Eye (tissue), 1 donor: ENCODE data around the gene IGF1R.
A peak's percentile ranks its signal among the peaks of the same experiment; 100 is the strongest.

Experiments
- DNase-seq: peaks from one replicate; pipeline ENCODE4 v3.0.0-alpha.2; 2015

IGF1R gene

DNA sequence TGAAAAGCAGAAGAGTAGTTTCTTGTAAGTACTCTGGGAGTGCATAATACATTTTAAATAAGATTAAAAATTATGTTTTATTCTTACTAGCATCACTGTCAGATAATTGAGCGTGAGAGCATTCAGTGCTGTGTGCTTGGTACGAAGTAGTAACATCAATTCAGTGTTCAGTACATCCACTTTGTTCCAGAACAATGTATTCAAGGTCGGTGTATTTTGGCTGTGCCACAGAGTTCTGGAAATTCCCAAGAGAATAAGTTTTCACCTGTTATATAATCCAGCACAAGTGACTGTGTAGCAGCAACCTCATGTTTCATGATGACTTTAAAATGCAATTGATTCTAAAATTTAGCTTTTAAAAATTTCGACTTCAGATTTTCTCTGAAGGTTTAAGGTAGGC lies 130.6 kb downstream of the IGF1R start:
- DNase-seq = no peak

DNA sequence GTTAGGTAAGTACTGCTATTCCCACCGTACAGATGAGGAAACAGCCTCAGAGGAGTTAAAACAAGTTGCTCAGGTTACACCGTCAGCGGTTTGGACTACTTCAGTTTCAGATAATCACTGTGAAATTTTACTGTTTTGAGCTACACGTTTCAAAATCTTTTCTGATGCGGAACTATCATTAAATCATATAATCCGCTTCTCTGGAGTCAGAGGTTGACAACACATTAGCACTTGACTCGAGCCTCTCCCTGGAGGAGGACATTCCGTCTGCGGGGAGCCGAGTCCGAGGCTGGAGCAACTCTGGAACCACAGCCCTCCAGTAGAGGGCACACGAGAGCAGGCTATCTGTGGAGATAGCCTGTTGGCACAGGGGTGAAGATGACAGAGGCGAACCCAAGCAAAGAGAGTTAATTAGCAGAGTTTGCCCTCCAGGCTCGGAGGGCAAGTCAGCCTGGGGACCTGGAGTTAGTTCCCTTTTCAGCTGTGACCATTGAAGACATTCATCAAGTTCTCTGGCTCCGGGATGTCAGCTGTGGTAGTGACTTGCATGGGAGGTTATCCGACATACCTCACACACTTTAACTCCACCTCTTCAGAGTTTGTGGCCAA lies 131.2 kb downstream of the IGF1R start:
- peak; percentile 90 for DNase-seq

DNA sequence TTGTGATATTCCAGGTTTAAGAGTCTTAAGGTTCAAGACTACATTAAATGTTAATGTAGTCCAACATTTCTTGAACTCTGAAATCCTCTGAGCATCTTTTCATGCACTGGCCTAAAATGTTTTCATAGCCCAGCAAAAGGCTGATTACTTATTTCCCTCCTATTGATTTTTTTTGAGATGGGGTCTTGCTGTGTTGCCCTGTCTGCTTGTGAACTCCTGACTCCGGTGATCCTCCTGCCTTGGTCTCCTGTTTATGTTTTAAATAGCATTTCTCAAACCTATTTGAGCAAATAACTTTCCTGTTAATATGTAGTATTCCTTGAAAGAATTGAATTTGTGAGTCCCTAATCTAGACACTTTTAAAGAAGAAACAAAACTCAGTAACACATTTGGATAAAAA lies 133.5 kb downstream of the IGF1R start:
- DNase-seq = no peak

DNA sequence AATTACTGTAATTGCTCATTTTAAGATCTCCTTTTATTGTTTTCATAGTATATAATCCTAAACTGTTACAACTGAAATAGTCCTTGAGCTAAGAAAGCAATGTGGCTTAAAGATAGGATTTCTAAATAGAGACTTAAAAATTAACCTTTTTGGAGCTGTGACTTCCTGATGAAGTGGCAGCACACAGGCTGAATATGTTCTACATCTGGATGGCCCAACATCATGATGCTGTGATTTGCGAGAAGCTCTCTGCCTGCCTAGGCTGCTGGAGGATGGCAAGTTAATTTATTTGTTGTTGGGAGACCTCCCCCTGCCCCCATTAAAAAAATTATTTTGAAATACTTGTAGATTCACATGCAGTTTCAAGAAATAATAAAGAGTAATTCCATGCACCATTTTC lies 134.5 kb downstream of the IGF1R start:
- DNase-seq = no peak

DNA sequence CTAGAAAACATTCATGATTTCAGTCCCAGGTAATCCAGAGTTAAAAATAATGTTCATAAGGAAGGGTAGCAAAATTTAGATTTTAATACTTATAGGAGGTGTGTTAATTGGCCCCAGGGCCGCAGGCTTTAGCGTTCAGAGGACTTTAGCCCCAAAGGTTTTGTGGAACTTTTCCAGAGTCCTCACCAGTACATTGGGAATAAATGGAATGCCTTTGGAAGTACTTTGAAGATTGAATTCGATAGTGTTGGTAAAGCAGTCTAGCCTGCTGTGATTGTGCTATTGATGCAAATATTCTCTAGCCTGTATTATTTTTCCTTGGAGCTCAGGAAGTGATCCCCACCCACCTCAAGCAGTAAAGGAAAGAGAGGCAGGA lies 137.1 kb downstream of the IGF1R start:
- DNase-seq = peak; percentile 43

DNA sequence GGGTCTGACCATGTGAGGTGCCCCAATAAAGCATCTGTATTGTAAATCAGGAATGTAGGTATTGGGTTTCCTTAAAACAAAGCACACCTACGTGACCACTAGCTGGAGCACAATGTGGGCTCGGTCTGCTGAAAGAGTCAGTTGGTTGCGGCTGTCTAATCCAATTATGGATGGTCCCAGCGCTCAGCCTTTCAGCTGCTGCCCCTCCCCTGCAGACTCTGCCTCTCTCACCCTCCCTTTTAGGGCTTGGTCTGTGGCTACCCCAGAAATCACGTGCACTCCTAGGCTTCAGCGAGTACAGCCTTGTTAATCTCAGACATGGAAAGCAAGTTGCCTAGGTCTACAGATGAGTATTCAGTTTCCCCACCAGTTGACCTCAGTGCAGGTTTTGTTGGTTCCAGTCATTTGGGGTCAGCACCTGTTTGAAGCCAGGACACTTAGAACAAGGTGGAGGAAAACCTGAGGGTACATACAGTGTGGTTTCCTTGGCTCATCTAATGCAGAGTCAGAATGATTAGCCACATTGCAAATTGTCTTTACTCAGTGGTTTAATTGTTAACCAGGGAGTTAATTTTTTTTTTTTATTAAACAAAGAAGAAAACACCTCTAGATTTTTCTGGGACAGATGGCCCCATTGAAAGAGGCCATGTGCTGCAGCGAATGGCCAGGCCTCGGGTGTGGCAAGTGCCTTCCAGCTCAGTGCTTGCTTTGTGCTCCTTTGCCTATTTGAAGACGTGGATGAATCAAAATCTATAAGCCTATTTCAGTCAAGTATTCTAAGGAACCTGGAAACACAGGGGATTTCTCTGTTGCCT lies 137.7 kb downstream of the IGF1R start:
- DNase-seq = peak; percentile 96

DNA sequence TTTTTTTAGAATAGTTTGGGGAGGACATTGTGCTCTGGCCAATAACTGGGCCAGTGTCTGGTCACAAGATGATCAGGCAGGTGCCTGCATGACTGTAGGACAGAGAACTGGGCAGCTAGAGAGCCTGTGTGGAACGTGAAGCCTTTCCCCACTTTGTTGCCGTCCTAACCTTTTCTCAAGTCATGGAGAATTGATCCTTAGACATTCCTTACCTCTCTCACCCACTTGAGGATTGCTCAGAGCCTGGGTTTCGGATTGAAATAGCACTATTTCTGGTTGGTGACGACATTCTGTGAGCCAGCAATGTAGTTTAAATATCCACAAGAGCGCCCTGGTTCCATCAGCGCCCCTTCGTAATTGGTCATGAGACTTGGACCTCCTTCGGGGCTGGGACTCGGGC lies 138.4 kb downstream of the IGF1R start:
- DNase-seq = no peak

DNA sequence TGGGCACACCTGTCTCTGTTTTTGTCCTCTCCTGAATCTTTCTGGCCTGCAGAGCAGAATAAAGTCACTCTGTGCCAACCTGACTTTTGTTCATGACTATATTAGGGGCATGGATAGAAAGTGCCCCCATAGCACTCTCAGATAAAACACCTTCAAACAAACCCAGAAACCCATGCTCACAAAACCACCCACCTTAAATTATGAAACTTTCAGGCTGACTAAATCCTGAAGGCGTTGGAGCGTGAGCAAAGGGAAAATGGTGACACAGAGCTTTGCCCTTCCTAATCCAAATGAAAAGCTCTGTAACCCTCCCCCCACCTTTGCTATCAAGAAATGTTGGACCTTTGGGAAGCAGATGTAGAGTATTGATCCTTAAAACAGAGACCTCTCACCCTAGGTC lies 138.9 kb downstream of the IGF1R start:
- peak; percentile 50 for DNase-seq

DNA sequence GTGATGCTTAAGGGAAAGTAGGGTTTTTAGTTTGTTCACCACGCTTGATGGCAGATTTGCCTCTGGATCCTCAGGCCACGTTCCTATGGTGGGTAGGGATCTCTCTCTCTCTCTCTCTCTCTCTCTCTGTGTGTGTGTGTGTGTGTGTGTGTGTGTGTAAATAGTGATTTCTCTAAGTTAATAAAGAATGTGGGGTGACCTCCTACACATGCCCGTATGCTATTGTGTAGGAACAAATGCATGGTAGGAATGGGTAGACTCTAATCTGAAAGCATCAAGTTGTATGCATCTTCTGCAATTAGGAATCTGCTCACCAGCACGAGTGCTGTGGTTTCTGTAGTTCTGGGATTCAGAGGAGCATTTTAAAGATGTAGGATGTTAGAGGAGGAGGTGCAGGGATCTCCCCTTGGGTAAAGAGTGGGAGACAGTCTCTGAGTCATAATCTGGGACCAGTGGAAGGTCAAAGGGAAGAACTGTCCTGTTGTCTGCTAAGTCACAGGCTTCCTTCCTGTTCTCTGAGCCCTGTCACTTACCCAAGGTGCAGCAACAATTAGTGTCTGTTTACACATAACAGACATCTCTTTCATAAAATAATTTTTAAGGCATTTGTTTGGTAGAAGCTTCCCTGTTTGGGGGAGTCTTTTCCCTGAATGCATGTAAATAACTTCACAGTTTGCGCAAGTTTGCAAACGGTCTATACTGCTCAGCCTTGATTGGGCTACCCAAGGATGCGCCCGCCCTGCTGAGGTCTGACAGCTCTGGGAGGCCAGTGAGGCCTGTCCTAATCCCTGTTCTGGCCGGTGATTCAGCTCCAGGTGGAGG lies 139.8 kb downstream of the IGF1R start:
- DNase-seq = no peak

DNA sequence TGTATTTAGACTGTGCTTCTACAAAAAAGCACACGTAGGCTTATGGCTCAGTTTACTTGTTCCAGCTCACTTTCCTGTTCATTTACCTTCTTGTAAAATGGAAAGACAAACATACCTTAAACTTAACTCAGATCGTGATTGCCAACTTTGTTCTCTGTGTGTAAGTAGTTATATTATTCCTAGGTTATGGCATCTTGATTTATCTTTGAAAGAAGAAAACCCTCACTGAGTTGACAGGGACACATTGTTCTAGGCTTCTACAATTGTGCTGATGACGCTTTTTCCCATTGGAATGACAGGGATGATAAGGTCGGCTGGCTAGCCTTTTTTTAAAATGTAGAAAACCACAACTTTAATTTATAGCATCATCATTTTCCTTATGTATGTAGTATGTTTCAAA lies 140.7 kb downstream of the IGF1R start:
- DNase-seq = no peak

DNA sequence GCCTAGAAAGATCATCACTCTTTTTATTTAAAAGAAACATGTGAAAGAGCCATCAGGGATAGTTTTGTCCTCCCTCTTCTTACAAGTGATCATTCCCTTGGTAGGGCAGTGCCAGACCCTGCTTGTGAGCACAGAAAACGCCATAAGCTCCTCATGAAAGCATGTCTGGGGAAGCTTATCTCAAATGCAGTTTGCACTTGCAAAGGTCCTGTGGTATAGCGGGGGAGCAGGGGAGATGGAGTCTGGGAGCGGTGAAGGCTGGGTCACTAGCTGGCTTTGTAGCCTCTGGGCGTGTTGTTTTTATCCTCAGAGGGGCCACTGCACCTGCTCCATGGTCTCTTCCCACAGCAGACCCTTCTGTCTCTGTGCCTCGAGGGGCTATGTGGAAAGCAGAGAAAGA lies 141.9 kb downstream of the IGF1R start:
- DNase-seq = no peak

DNA sequence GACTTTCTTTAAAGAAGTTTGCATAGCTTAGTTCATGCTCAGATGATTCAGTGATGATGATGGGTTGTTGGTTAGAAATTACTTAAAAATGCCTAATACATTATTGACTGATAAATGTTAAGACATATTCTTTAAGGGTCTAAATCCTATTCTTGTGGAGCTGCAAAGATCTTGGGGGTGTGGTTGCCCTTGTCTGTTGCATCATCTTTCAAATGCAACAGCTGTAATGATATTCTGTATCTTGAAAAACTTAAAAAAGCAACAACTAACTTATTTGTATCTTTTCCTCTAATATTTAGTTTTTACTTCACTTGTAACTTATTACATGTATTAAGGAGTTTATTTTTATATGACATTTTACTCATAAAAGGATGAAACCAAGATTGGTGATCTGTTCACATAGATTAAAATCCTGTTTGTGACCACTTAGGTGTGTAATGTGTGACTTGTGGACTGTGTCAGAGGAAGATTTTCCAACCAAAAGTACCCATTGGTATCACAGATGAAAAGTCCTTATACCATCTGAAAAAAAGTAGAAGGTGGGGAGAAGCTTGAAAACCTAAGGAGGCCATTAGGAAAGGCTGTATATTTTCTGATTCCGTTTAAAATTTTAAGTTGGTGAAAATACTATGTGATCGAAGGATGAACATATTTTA lies 142.8 kb downstream of the IGF1R start:
- no peak for DNase-seq

DNA sequence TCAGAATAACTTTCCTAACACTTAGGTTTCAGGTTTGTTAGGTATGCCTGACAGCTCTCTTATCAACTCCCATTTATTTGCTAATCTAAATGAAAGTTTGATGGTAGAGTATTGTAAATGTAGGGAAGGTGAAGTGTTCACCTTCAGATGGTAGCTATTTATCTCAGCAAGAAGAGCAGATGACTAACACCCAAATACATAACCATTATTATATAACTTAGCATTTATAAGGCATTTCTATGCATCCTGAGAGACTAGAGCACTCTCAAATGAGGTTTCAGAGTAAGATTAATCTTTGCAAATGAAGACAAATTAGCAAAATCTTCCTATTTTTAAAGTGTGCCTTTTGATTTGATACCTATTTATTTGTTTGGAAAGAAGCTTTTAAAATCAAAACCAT lies 143.8 kb downstream of the IGF1R start:
- no peak for DNase-seq

DNA sequence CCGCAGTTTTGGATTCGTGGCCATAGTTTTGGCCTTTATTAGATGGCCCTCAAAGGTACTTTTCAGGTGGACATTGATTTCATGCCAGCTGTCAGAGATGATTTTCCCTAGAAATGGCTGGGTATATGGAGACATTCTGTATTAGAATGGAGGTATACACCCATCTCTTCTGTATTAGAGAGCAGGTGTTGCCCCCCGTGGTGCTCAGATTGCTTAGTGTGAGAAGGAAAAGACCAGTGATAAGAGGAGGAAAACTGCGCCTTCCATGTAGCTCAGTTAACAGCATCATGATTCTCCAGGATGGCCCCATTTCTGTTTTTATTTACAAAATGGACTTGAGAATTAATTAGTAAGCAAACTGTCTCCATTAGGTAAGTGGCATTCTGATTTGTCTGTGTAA lies 145.9 kb downstream of the IGF1R start:
- DNase-seq = no peak

DNA sequence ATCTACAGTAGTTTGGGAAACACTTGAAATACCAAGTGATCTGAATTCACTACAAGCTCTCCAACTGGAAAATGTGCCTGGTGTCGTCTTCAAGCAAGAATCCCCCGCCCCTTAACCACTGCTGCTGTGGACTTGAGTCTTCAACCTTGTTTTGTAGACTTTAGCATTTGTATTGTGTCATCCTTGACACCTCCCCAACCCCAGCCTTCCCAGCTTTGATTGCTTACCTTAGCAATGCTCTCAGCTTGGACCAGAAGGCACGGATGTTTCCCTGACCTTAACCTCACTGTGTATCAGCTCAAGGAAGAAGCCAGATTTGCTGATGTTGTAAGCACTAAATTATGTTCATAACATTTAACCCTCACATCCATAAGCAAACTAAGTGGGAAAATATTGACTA lies 146.4 kb downstream of the IGF1R start:
- no peak for DNase-seq

DNA sequence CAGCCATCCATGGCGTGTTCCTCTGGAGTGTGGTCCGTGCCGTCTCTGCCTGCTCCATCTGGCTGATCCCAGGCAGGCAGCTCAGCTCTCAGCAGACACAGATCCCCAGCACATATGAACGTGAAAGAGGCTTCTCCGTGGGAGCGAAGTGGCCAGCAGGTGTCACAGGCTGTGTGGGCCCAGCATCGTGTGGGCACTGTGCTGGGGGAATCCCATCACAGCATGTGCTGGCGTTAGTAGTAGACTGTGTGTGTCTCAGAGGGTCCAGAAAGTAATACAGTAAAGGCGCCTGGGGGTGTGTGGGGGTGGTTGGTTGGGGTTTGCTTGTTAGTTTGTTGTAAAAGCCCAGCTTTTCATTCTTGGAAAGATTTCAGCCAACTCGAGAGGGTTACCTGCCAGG lies 147.6 kb downstream of the IGF1R start:
- DNase-seq = no peak

DNA sequence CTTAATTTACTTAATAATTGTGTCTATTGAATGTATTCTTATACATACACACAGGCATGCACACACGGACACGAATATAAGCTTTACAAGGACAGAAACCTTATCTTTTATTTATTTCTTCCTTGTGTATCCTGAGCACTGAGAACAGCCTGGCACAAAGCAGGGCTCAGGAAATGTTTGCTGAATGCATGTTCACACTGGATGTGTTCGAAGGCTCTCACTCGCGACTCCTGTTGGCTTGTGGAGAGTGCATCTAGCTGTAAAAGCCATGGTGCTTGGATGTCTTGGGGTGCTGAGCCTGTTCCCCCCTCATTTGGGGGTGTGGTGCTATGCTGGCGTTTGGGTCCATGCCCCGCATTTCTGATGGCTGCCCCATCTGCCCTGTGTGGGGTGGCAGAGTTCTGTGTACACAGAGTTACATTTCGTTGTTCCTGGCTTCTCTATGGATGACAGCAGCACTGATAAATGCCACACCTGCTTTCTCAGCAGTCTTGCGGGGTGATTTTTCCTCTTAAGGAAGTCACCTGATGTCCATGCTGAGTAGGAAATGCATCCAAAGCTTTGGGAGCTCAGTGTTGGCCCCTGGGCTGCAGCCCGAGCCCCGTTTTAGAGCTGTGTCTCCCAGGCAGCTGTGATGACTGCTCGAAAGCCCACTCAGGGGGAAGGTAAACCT lies 148.5 kb downstream of the IGF1R start:
- no peak for DNase-seq

DNA sequence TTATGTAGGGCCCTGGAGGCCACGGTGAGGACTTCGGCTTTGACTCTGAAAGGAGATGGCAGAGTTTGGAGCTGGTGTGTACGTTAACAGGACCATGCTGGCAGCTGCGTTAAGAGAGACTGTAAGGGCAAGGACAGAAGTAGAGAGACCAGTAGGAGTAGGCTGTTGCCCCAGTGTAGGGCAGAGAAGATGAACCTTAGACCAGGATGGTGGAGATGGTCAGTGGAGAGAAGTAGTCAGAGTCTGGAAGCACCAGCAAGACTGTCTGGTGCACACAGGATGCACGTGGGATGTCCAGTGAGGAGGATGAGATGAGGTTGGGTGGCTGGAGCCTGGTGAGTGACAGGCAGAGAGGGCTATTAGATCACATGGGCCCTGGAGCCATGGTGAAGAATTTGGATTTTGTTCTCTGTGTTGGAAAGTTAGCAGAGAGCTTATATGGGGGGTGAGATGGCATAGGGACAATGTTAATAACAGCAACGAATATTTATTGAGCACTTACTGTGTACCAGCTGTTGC lies 150.1 kb downstream of the IGF1R start:
- DNase-seq = no peak

DNA sequence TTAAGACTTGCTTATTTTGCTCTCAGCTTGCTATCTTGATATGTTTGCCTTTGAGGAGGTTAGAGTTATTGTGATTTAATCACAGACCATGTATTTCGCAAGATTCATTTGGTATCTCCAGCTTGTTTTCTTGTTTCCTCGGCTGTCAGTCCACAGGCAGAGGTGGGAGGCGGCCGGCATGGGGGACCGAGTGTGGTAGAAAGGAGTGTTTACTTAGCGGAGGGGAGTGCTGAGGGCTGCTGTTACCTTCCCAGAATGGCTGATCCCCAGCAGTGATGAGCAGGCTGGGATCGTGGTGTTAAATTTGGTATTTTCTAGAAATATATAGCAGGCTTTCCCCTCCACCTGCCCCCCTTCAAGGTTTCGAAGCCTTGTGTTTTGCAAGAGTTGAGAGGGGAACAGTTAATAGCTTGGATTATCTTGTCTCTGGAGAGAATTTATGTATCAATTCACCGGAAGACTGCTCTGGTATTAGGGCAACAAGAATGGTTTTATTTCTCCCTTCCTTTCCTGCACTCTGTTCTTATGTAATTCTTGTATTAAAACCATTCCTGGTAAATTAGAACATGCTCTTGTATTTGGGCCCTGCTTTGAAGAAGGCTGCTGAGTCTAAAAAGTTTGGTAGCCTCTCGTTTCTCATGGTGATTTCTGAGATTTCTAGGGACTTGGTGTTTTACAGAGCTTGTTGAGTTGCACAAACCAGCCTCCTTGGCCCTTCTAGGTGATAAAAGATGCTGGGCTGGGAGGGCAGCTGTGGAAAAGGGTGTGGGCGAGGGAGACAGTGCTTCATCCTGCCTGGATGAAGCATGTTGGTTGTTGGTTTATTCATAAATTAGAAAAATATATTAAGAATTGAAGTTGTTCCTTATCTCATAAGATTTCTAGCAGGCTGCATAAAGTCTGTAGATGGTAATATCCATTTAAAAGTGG lies 151.4 kb downstream of the IGF1R start:
- DNase-seq = peak; percentile 70

DNA sequence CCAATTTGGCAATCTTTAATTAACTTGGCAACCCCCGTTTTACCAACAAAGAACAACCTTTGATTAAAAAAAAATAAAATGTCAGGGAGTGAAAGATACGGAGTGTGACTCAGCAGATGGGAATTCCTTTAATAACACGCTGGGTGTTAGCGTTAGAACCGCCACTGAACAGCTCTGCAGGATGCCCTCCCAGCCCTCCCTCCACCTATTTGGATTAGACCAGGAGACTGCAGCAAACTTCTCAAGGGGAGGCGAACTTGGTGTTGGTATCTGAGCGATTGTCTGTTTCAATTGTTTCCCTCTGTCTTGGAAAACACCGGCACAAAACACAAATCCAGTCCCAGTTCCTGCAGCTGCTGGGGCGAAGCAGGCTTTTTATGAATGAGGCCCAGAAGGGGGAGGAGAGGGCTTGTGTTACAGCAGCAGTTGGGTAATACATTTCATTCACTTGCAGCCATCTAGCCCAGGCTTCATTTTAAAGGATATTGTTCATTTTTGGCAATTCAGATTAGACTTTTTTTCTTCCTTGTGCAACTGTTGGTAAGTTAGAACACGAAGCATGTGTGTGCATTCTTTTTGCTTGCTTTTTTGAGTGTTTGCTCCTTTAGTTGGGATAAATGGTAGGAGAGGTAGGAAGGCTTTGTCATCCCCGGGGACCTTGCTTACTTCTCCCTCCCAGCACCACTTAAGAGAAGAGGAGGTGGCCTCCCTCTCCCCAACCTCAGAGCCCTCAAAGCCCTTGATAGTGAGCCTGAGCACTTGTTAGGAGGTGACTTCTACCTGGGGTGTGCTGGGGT lies 152.3 kb downstream of the IGF1R start:
- DNase-seq = peak; percentile 96

DNA sequence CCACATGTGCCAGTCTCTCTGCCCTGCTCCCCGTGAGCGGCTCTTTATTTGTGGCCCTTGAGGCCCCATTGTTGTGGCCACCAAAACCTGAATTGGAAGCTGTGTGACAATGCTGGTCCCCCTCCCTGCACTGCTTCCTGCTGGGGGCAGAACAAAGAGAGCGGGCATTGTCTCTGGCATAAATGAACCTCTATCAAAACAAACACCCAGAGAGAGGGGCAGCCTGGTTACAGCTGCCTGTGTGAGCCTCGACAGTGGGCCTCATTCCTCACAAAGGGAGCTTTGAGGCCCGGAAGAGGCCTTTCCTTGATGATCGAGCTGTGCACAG lies 152.9 kb downstream of the IGF1R start:
- peak; percentile 90 for DNase-seq
